PFSK-1 (cell line): ENCODE data around the gene OSBPL6.

ENCODE experiments used
- FOXP2 ChIP-seq: optimal IDR thresholded peaks from 2 replicates; pipeline ENCODE3; 2011; ENCODE audit warnings: borderline replicate concordance, control low read depth, inconsistent platforms; ENCODE audit not compliant: insufficient read depth; ENCODE audit errors: extremely low read length, extremely low read depth
- POLR2AphosphoS5 ChIP-seq: IDR thresholded peaks from 2 replicates; pipeline ENCODE4 v1.6.1; 2012; ENCODE audit warnings: low read depth, mild to moderate bottlenecking, control low read depth, low read length, moderate library complexity
- SIN3A ChIP-seq: IDR thresholded peaks from 2 replicates; pipeline ENCODE4 v1.6.1; 2012; ENCODE audit warnings: mild to moderate bottlenecking, low read length, moderate library complexity, borderline replicate concordance; ENCODE audit not compliant: insufficient read depth
- TAF1 ChIP-seq: IDR thresholded peaks from 2 replicates; pipeline ENCODE4 v1.6.1; 2012; ENCODE audit warnings: low read length, control low read depth, borderline replicate concordance; ENCODE audit not compliant: insufficient read depth
- TF ChIP-seq, protein P1 (sequence below), 2 experiments: IDR thresholded peaks; 2 replicates each; pipeline versions ENCODE4 v1.6.1 to v1.8.0; 2011 to 2012; ENCODE audit warnings: low read depth in 2 of 2, low read length in 2 of 2, control low read depth in 1 of 2, inconsistent platforms in 1 of 2, mild to moderate bottlenecking in 1 of 2, moderate library complexity in 1 of 2; ENCODE audit not compliant: insufficient read depth in 1 of 2

The OSBPL6 gene

GRCh38 chr2:178229927-178230326 lies 35.6 kb downstream of the OSBPL6 start:
- TF ChIP-seq FOXP2 (no peak), TAF1 (no peak), SIN3A (no peak), POLR2AphosphoS5 (no peak)
- TF ChIP-seq, protein P1, sequence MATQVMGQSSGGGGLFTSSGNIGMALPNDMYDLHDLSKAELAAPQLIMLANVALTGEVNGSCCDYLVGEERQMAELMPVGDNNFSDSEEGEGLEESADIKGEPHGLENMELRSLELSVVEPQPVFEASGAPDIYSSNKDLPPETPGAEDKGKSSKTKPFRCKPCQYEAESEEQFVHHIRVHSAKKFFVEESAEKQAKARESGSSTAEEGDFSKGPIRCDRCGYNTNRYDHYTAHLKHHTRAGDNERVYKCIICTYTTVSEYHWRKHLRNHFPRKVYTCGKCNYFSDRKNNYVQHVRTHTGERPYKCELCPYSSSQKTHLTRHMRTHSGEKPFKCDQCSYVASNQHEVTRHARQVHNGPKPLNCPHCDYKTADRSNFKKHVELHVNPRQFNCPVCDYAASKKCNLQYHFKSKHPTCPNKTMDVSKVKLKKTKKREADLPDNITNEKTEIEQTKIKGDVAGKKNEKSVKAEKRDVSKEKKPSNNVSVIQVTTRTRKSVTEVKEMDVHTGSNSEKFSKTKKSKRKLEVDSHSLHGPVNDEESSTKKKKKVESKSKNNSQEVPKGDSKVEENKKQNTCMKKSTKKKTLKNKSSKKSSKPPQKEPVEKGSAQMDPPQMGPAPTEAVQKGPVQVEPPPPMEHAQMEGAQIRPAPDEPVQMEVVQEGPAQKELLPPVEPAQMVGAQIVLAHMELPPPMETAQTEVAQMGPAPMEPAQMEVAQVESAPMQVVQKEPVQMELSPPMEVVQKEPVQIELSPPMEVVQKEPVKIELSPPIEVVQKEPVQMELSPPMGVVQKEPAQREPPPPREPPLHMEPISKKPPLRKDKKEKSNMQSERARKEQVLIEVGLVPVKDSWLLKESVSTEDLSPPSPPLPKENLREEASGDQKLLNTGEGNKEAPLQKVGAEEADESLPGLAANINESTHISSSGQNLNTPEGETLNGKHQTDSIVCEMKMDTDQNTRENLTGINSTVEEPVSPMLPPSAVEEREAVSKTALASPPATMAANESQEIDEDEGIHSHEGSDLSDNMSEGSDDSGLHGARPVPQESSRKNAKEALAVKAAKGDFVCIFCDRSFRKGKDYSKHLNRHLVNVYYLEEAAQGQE (IDR thresholded peaks at IDR 0.05; ENCODE audit: insufficient read depth in 1 of 2, low read depth in 2 of 2, low read length in 2 of 2) = no peak

- TF ChIP-seq FOXP2 = no peak
- no peak for TF ChIP-seq TAF1
- TF ChIP-seq POLR2AphosphoS5 = no peak
- no peak for TF ChIP-seq SIN3A
- TF ChIP-seq, protein P1 (IDR thresholded peaks at IDR 0.05; ENCODE audit: insufficient read depth in 1 of 2, low read depth in 2 of 2, low read length in 2 of 2) = no peak
Observed at GRCh38 chr2:178230396-178230795, 36.1 kb downstream of the OSBPL6 start.

DNA sequence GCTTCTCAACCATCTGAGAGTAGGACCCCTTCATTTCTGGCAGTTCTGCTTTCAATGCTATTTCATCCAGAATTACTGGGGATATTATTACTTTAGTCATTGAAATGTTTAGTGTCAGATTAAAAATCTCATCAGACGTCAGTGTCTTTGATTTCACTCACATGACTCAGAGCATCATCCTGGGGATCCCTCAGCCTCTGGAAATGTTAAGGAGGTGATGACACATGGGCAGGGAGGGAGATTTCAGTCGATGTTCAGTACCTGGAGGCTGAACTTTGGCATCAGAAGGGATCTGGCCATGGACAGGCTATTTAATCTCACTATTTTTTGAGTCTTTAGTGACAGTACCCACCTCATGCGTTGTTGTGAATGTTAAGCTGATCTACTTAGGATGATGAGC lies 39.1 kb downstream of the OSBPL6 start:
- TF ChIP-seq POLR2AphosphoS5 (0 out of 2 replicates have a peak, but pooled peaks have one; percentile 14), FOXP2 (no peak), SIN3A (no peak)
- TF ChIP-seq, protein P1 (IDR thresholded peaks at IDR 0.05; ENCODE audit: insufficient read depth in 1 of 2, low read depth in 2 of 2, low read length in 2 of 2) = no peak

DNA sequence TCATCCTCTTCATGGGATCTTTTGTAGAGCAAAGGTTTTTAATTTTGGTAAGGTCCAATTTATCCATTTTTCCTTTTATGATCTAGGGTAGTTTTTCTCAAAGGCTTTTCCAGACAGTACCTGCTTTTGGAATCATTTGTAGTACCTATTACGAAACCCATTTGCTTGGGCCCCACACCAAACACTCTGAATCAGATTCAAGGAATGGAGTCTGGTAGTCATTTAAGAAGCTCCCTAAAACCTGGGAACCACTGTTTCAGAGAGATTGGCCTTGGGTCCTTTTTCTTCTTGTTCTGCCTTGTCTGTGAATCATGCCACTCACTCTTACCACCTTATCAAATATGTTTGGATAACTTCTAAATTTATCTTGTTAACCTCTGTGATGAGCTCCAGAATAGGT lies 40.3 kb downstream of the OSBPL6 start:
- no peak for TF ChIP-seq POLR2AphosphoS5
- TF ChIP-seq FOXP2 = no peak
- TF ChIP-seq TAF1 = no peak
- TF ChIP-seq, protein P1 (IDR thresholded peaks at IDR 0.05; ENCODE audit: insufficient read depth in 1 of 2, low read depth in 2 of 2, low read length in 2 of 2) = no peak
- no peak for TF ChIP-seq SIN3A
